Common myeloid progenitor, CD34-positive (primary cell): ENCODE measurements around the gene PKD1L1.

Experiments
- CTCF ChIA-PET: fragments of 350-600 bp; sonication (Branson Sonifier 250); formaldehyde crosslinking; loops from one replicate; lab custom pipeline; 2021; ENCODE audit warnings: antibody characterized with exemption; lab: Charles Lee
- POLR2A ChIA-PET: fragments of 350-600 bp; sonication (Branson Sonifier 250); formaldehyde crosslinking; loops from one replicate; lab custom pipeline; 2021; ENCODE audit warnings: antibody characterized with exemption; lab: Charles Lee
- DNase-seq, 3 donors: peaks; one replicate each; pipeline versions ENCODE4 v3.0.0 to v3.0.0-alpha.2; 2013
- H3K27ac ChIP-seq, 2 experiments: 1 replicate in 1 of 2; 2 replicates in 1 of 2; pipeline ENCODE4 v1.7.0; 2013; ENCODE audit warnings: inconsistent platforms in 2 of 2, low read length in 2 of 2, mild to moderate bottlenecking in 2 of 2, low read depth in 1 of 2, moderate library complexity in 1 of 2; ENCODE audit not compliant: severe bottlenecking in 2 of 2, insufficient read depth in 1 of 2, poor library complexity in 1 of 2
- H3K27me3 ChIP-seq, 5 experiments: replicated peaks in 2 of 5; 1 replicate in 3 of 5; 2 replicates in 2 of 5; pipeline versions ENCODE4 v1.6.1 to v1.7.0; 2013; ENCODE audit warnings: low read length in 4 of 5, mild to moderate bottlenecking in 2 of 5, moderate library complexity in 2 of 5, inconsistent platforms in 1 of 5; ENCODE audit not compliant: insufficient read depth in 5 of 5, control insufficient read depth in 4 of 5
- H3K36me3 ChIP-seq, 4 experiments: 1 replicate in 2 of 4; 2 replicates in 2 of 4; pipeline versions ENCODE4 v1.6.1 to v1.7.0; 2013; ENCODE audit warnings: low read length in 3 of 4, control low read depth in 1 of 4, mild to moderate bottlenecking in 1 of 4; ENCODE audit not compliant: control insufficient read depth in 4 of 4, insufficient read depth in 4 of 4
- H3K4me1 ChIP-seq, 4 experiments: 1 replicate in 3 of 4; 2 replicates in 1 of 4; pipeline versions ENCODE4 v1.6.1 to v1.7.1; 2013; ENCODE audit warnings: low read length in 3 of 4, mild to moderate bottlenecking in 3 of 4, control low read depth in 1 of 4, inconsistent platforms in 1 of 4, moderate library complexity in 1 of 4; ENCODE audit not compliant: control insufficient read depth in 4 of 4, insufficient read depth in 4 of 4; ENCODE audit errors: control extremely low read depth in 1 of 4
- H3K4me3 ChIP-seq, 7 experiments: 1 replicate in 4 of 7; 2 replicates in 3 of 7; pipeline versions ENCODE4 v1.5.1 to v1.7.0; 2013; ENCODE audit warnings: mild to moderate bottlenecking in 7 of 7, low read length in 6 of 7, moderate library complexity in 6 of 7, inconsistent platforms in 2 of 7, low read depth in 2 of 7, control low read depth in 1 of 7; ENCODE audit not compliant: insufficient read depth in 4 of 7, control insufficient read depth in 1 of 7; ENCODE audit errors: extremely low read depth in 1 of 7
- H3K9me3 ChIP-seq, 5 experiments: 1 replicate in 4 of 5; 2 replicates in 1 of 5; pipeline versions ENCODE4 v1.6.1 to v1.7.1; 2013; ENCODE audit warnings: low read length in 4 of 5, mild to moderate bottlenecking in 2 of 5, inconsistent platforms in 1 of 5, low read depth in 1 of 5, moderate library complexity in 1 of 5; ENCODE audit not compliant: control insufficient read depth in 4 of 5, insufficient read depth in 2 of 5; ENCODE audit errors: control extremely low read depth in 1 of 5
- WGBS: methylation state at CpG from one replicate; pipeline ENCODE4 v1.1.5; 2013; ENCODE audit not compliant: insufficient coverage; 5-methylcytosine and 5-hydroxymethylcytosine counted together

PKD1L1 gene

DNA sequence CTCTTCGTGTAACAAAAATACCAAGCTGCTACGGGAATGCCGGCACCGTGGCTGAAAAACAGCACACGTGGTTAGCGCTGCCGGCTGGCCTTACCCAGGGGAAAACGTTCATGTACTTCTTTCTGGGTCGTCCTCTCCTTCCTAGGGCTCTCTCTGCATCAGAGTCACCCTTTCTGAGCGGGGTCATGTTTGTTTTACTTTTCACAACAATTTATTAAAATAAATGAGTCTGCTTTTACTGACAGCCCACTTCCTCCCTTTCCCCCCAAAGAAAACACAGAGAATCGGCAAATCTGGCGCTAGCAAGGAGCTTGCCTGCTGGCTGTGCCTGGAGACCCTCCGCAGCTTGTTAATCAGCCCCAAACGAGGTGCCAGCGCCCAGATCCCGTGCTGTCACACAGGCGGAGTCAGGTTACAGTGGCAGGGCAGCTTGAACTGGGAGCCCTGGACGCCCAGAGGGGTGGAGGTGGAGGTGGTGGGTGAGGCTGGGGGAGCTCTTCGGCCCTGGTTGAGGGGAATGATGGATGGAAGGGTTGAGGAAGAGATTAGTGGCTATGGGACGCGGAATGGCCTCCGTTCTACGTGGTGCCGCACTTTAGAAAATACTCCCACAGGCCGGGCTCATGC, 204.2 kb downstream of the PKD1L1 start:
- Histone ChIP-seq H3K9me3 (no peaks in the 10 kb centered on the region), H3K36me3 (no peaks in the 10 kb centered on the region), H3K27me3 (peaks cover 0 to 3% (median 0%) of the 10 kb centered on the region in 5 experiments), H3K4me1 (peaks cover 0 to 6% (median 0%) of the 10 kb centered on the region in 4 experiments), H3K4me3 (peak overlapping the region in 1 of 7 experiments; percentile 25), H3K27ac (no peak overlapping the region)
- CTCF ChIA-PET = no interaction called here
- peak in 2 of 3 donors; percentile 9 to 21 for DNase-seq
- POLR2A ChIA-PET = no interaction called here
- 43% methylated on average over 21 of the region's 25 CpGs for WGBS

DNA sequence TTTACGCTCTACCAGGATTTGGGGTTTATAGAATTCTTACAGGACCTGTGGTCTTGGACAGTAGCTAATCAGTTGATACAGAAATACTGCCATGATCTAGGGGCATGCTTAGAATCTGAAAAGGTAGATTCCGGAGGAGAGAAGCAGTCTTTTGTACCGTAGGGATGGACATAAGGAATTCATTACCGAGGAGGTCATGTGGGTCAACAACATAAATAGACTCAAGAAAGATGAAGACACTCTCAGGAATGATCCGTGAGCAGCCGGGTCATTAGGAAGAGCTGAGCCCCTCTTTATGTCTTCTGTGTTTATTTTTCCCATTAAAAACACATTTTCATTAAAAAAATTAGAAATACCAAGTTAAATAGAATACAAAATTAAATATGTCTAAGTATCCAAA, 206.3 kb downstream of the PKD1L1 start:
- peaks cover 0 to 3% (median 0%) of the 10 kb centered on the region in 5 experiments for H3K27me3 ChIP-seq
- no peak overlapping the region for H3K27ac ChIP-seq
- WGBS = 87% methylated on average over 4 of the region's 6 CpGs
- peaks cover 0 to 6% (median 0%) of the 10 kb centered on the region in 4 experiments for H3K4me1 ChIP-seq
- CTCF ChIA-PET = no interaction called here
- POLR2A ChIA-PET = no interaction called here
- H3K4me3 ChIP-seq = no peak overlapping the region
- DNase-seq = no peak
- H3K36me3 ChIP-seq = no peaks in the 10 kb centered on the region
- H3K9me3 ChIP-seq = no peaks in the 10 kb centered on the region

- peaks cover 0 to 4% (median 0%) of the 10 kb centered on the region in 5 experiments for H3K27me3 ChIP-seq
- H3K4me3 ChIP-seq = no peak overlapping the region
- WGBS = 100% methylated on average over 8 of the region's 8 CpGs
- ChIA-PET POLR2A (no interaction called here), CTCF (no interaction called here)
- no peaks in the 10 kb centered on the region for H3K9me3 ChIP-seq
- peaks cover 0 to 6% (median 0%) of the 10 kb centered on the region in 4 experiments for H3K4me1 ChIP-seq
- no peak for DNase-seq
- no peaks in the 10 kb centered on the region for H3K36me3 ChIP-seq
- H3K27ac ChIP-seq = no peak overlapping the region
These were observed 208.4 kb downstream of the PKD1L1 start for GRCh38 chr7:47739891-47740290.

DNA sequence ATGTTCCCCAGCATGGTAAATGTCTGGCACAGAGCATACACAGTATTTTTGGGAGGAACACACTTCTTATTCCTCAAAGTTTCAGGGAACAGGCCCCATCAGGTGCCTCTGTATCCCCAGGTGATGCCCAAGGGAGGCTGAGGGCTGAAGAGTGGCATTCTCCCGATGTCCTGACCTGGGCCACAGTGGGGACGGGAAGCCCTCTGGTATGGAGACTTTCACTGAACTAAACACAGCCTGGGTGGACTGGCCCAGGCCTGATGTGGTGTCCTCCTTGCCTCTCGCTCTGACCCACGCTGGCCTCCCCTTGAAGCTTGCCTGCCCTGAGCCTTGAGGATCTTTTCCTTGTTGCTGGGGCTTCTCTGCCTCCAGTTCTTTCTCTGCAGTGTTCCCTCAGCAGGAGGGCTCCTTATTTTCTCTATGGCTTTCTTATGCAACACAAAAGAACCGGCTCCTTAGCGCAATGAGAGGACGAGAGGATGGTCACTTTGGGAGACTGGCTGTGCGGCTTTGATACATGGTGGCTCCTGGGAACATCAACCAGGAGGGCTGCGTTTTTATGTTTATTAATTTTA, 208.9 kb downstream of the PKD1L1 start:
- H3K4me3 ChIP-seq = no peak overlapping the region
- ChIA-PET POLR2A (no interaction called here), CTCF (no interaction called here)
- H3K27ac ChIP-seq = no peak overlapping the region
- no peaks in the 10 kb centered on the region for H3K36me3 ChIP-seq
- WGBS = 99% methylated on average over 5 of the region's 9 CpGs
- peaks cover 0 to 4% (median 0%) of the 10 kb centered on the region in 5 experiments for H3K27me3 ChIP-seq
- peaks cover 0 to 6% (median 0%) of the 10 kb centered on the region in 4 experiments for H3K4me1 ChIP-seq
- DNase-seq = no peak
- no peaks in the 10 kb centered on the region for H3K9me3 ChIP-seq

GRCh38 chr7:47738563-47739166, 209.6 kb downstream of the PKD1L1 start:
- no peaks in the 10 kb centered on the region for H3K9me3 ChIP-seq
- 91% methylated on average over 5 of the region's 6 CpGs for WGBS
- H3K27me3 ChIP-seq = peaks cover 0 to 4% (median 0%) of the 10 kb centered on the region in 5 experiments
- peaks cover 0 to under 1% (median 0%) of the 10 kb centered on the region in 4 experiments for H3K4me1 ChIP-seq
- no peak overlapping the region for H3K4me3 ChIP-seq
- DNase-seq = no peak
- ChIA-PET POLR2A (no interaction called here), CTCF (no interaction called here)
- no peaks in the 10 kb centered on the region for H3K36me3 ChIP-seq
- no peak overlapping the region for H3K27ac ChIP-seq

- H3K36me3 ChIP-seq = no peaks in the 10 kb centered on the region
- H3K4me1 ChIP-seq = no peaks in the 10 kb centered on the region
- ChIA-PET POLR2A (interaction anchor here (0.5 kb wide), 1 partner anchor 8 kb away, joined by 4 read pairs; no protein-coding TSS in a partner anchor), CTCF (no interaction called here)
- no peaks in the 10 kb centered on the region for H3K9me3 ChIP-seq
- no peak for DNase-seq
- peaks cover 0 to 4% (median 0%) of the 10 kb centered on the region in 5 experiments for H3K27me3 ChIP-seq
- no peak overlapping the region for H3K27ac ChIP-seq
- WGBS = 100% methylated on average over 4 of the region's 4 CpGs
- no peak overlapping the region for H3K4me3 ChIP-seq
These were observed 210.7 kb downstream of the PKD1L1 start for GRCh38 chr7:47737601-47738000.
